ENCODE data around the gene ADK.

ADK gene

GRCh38 chr10:74738985-74739567 is 588.1 kb downstream of the ADK start:
- TF ChIP-seq REST (IDR thresholded peaks at IDR 0.05; ENCODE audit: insufficient read depth in 1 of 2, low read depth in 2 of 2, low read length in 2 of 2) = no peak

- no peak for TF ChIP-seq TAF1 (IDR thresholded peaks at IDR 0.05; ENCODE audit: borderline replicate concordance, insufficient read depth, low read length)
- TF ChIP-seq POLR2AphosphoS5 (IDR thresholded peaks at IDR 0.05; ENCODE audit: low read depth, low read length) = no peak
- no peak for TF ChIP-seq FOXP2 (optimal IDR thresholded peaks at IDR 0.05; ENCODE audit: borderline replicate concordance, extremely low read depth, extremely low read length, insufficient read depth)
- no peak for TF ChIP-seq SIN3A (IDR thresholded peaks at IDR 0.05; ENCODE audit: borderline replicate concordance, insufficient read depth, low read length)
Observed at GRCh38 chr10:74743401-74743800, 592.4 kb downstream of the ADK start.

GRCh38 chr10:74745449-74745848 is 594.4 kb downstream of the ADK start:
- TF ChIP-seq REST (IDR thresholded peaks at IDR 0.05; ENCODE audit: insufficient read depth in 1 of 2, low read depth in 2 of 2, low read length in 2 of 2) (no peak), FOXP2 (optimal IDR thresholded peaks at IDR 0.05; ENCODE audit: borderline replicate concordance, extremely low read depth, extremely low read length, insufficient read depth) (no peak), TAF1 (IDR thresholded peaks at IDR 0.05; ENCODE audit: borderline replicate concordance, insufficient read depth, low read length) (no peak), SIN3A (IDR thresholded peaks at IDR 0.05; ENCODE audit: borderline replicate concordance, insufficient read depth, low read length) (no peak), POLR2AphosphoS5 (IDR thresholded peaks at IDR 0.05; ENCODE audit: low read depth, low read length) (no peak)

GRCh38 chr10:74746813-74747212 is 595.8 kb downstream of the ADK start:
- TF ChIP-seq SIN3A (IDR thresholded peaks at IDR 0.05; ENCODE audit: borderline replicate concordance, insufficient read depth, low read length) (no peak), POLR2AphosphoS5 (IDR thresholded peaks at IDR 0.05; ENCODE audit: low read depth, low read length) (no peak), REST (IDR thresholded peaks at IDR 0.05; ENCODE audit: insufficient read depth in 1 of 2, low read depth in 2 of 2, low read length in 2 of 2) (no peak), TAF1 (IDR thresholded peaks at IDR 0.05; ENCODE audit: borderline replicate concordance, insufficient read depth, low read length) (no peak), FOXP2 (optimal IDR thresholded peaks at IDR 0.05; ENCODE audit: borderline replicate concordance, extremely low read depth, extremely low read length, insufficient read depth) (no peak)

- TF ChIP-seq FOXP2 (optimal IDR thresholded peaks at IDR 0.05; ENCODE audit: borderline replicate concordance, extremely low read depth, extremely low read length, insufficient read depth) = no peak
- no peak for TF ChIP-seq REST (IDR thresholded peaks at IDR 0.05; ENCODE audit: insufficient read depth in 1 of 2, low read depth in 2 of 2, low read length in 2 of 2)
- TF ChIP-seq POLR2AphosphoS5 (IDR thresholded peaks at IDR 0.05; ENCODE audit: low read depth, low read length) = no peak
- no peak for TF ChIP-seq TAF1 (IDR thresholded peaks at IDR 0.05; ENCODE audit: borderline replicate concordance, insufficient read depth, low read length)
- no peak for TF ChIP-seq SIN3A (IDR thresholded peaks at IDR 0.05; ENCODE audit: borderline replicate concordance, insufficient read depth, low read length)
Observed at GRCh38 chr10:74748468-74749031, 597.5 kb downstream of the ADK start.
